Prostate gland (tissue), 2 donors: ENCODE results near the gene PSMA7.

ENCODE experiments used
- POLR2AphosphoS5 ChIP-seq: sonication (generic); formaldehyde crosslinking; IDR thresholded peaks from one replicate; pipeline ENCODE4 v1.6.1; 2017; ENCODE audit warnings: antibody characterized with exemption
- TF ChIP-seq, protein P1 (sequence below), 4 experiments: fragments of 200-600 bp in 2 of 4; fragments of 450-650 bp in 2 of 4; sonication (generic) in 2 of 4; IDR thresholded peaks; 1 replicate in 3 of 4; 2 replicates in 1 of 4; pipeline ENCODE4 v1.5.1; 2016 to 2019; ENCODE audit warnings: antibody characterized with exemption in 4 of 4, mild to moderate bottlenecking in 2 of 4, moderate library complexity in 2 of 4

DNA sequence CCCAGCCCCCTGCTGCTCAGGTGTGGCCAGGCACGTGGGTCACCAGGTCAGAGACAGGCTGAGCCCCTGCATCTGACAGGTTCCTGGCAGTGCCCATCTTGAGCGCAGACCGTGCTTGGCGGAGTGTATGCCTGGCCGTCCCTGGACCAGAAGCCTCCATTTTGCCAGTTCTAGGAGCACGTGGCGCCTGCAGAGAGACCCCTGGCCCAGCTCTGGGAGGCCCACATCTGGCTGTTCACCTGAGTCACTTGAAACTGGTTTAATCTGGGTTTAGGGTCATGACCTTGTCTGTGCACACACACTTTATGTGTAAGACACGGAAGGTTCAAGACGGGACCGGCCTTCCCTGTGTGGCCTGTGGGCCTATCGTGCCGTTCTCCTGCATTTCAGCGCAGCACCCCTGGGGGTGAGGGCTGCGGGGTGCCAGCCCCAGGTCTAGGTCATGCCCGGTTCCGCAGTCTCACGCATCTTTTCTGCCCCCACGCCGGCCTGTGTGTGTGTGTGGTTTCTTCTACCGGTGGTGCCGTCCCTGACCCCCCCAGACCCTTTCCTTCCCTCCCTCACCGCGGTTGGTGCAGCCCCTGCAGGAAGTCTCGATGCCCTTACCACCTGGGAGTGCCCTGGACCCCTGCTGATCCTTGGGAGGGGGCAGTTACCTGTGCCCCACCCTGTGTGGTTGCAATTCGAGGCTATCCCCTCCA lies 14.3 kb upstream of the PSMA7 start:
- TF ChIP-seq, protein P1, sequence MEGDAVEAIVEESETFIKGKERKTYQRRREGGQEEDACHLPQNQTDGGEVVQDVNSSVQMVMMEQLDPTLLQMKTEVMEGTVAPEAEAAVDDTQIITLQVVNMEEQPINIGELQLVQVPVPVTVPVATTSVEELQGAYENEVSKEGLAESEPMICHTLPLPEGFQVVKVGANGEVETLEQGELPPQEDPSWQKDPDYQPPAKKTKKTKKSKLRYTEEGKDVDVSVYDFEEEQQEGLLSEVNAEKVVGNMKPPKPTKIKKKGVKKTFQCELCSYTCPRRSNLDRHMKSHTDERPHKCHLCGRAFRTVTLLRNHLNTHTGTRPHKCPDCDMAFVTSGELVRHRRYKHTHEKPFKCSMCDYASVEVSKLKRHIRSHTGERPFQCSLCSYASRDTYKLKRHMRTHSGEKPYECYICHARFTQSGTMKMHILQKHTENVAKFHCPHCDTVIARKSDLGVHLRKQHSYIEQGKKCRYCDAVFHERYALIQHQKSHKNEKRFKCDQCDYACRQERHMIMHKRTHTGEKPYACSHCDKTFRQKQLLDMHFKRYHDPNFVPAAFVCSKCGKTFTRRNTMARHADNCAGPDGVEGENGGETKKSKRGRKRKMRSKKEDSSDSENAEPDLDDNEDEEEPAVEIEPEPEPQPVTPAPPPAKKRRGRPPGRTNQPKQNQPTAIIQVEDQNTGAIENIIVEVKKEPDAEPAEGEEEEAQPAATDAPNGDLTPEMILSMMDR (IDR thresholded peaks at IDR 0.05): no peak
- TF ChIP-seq POLR2AphosphoS5: no peak
